Left forelimb (tissue), 1 donor: ENCODE data around the gene APOBEC3C.
"Not testable (repeated sequence)": the region's sequence is repeated elsewhere in the genome, so short reads cannot be mapped to it uniquely, and the experiment has no call there.

ENCODE experiments used
- DNase-seq: peaks from one replicate; pipeline ENCODE4 v3.0.0-alpha.2; 2018; ENCODE audit warnings: low spot score

The APOBEC3C gene

DNA sequence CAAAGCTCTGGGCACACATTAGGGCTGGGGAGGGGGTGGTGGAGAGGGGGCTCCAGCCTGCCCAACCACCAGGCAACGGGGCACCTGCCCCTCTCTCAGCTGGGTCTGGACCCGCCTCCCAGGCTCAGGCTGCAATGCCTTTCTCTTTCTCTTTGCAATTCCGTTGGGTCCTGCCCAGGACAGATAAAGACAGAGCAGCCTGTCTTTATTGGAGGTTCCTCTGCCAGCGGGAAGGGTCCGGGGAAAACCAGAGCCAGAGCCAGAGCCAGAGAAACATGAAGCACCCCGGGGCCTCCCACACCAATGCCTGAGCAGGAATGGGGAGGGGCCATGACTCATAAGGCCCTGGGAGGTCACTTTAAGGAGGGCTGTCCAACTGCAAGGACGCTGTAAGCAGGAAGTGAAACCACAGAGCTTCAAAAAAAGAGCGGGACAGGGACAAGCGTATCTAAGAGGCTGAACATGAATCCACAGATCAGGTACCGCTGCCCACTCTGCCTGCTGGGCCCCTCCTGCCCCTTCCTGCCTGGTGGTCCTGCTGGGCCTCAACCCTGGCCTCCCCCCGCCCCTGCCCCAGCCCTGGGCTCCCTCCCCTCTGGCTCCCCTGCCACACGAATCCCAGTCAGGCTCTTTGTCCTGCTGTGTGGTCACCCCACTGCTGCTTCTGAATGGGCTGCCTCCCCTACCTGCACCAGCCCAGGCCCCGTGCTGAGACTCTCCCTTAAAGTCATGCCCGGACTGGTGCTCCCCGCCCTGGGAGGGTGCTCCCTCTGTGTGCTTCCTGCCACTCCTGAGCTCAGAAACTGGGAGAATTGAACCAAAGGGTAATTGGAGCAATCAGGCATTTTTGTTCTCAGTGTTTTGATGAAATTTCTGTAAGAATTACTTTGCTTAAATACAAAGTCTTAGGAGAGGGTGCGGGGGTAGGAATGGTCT lies 31.8 kb upstream of the APOBEC3C start, which contains the start of gene APOBEC3B:
Gene APOBEC3B (plus strand): TSS at position 356 of the 936 bp plus-strand sequence. CDS start 107 bp downstream, at position 463.
- DNase-seq, result peak; percentile 84

DNA sequence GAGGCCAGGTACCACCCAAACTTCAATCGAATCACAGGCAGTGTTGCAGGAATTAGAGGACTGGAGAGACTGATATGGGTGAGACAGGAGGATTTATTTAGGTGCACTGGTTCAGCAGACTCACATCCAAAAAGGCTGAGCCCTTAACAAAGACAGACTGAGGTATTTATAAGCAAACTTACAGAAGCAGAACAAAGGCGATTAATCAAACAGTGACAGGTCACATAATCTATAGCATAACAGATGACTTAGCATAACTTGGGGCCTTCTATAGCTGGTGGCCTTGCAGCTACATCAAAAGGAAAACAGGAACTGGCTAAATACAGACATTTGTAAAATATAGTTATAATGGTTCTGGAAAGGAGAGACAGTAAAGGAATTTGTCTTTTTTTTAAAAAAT lies 29.8 kb upstream of the APOBEC3C start:
- no peak for DNase-seq

DNA sequence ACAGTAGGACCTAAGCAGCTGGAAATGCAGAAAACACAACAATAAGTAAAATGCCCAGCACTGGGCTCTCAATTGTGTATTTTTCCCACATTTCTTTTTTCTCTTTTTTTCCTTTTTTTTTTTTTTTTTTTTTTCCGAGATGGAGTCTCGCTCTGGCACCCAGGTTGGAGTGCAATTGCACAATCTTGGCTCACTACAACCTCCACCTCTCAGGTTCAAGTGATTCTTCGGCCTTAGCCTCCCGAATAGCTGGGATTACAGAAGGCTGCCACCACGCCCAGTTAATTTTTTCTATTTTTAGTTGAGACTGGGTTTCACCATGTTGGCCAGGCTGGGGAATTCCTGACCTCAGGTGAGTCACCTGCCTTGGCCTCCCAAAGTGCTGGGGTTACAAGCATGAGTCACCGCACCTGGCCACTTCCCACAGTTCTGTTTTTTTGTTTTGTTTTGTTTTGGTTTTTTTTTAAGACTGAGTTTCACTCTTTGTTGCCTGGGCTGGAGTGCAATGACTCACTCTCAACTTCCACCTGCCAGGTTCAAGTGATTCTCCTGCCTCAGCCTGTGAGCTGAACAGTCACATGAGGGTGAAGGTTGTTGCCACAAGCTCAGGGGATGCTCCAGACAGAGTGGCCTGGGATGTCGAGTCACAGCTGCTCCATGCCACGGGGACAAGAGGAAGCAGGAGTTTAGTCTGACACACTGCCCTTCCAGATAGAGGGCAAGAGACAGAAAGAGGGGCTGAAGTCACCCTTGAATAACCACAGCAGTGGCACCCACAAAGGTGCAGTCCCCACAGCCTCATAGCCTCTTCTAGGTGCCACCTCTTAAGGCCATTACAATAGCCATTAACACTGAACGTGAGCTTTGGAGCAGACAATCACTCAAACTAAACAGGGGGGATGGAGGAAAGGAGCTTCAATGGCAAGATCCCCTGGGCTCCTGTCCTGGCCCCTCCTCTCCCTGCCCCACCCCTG lies 29.0 kb upstream of the APOBEC3C start:
- DNase-seq, result not testable (repeated sequence)

DNA sequence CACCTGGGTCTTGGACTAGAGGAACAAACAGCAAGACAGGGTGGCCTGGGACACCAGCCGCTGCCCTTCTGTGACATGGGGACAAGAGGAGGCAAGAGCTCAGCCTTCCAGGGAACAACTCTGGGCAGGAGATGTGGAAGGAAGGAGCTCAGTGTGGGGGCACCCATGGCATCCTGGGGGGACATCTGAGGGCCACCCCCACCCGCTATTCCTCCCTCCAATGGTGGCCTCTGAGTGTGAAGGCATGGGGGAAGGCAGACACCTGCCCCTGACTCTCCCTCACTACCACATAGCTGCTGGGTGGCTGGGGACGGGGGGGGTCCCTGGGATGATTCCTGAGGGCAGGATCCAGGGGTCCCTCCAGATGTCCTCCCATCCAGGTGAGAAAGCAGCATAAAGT lies 27.4 kb upstream of the APOBEC3C start:
- no peak for DNase-seq

DNA sequence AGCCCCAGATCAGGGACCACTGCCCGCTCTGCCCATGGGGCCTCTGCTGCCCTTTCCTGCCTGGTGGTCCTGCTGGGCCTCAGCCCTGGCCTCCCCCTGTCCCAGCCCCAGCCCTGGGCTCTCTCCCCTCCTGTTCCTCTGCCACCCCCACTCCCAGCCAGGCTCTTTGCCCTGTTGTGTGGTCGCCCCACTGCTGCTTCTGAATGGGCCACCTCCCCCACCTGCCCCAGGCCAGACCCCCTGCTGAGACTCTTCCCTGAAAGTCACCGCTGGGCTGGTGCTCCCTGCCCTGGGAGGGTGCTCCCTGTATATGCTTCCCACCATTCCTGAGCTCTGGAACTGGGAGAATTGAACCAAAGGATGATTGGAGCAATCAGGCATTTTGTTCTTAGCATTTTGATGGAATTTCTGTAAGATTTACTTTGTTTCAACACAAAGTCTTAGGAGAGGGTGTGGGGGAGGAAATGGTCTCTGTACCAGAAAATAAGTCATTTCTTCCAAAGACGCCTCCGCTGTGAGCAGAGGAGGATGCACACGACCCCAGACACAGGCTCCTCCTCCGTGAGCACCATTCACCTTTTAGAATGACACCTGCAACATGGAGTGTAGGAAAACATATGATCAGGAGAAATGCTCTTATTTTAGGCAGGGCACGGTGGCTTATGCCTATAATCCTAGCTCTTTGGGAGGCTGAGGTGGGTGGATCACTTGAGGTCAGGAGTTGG lies 26.7 kb upstream of the APOBEC3C start:
- no peak for DNase-seq

DNA sequence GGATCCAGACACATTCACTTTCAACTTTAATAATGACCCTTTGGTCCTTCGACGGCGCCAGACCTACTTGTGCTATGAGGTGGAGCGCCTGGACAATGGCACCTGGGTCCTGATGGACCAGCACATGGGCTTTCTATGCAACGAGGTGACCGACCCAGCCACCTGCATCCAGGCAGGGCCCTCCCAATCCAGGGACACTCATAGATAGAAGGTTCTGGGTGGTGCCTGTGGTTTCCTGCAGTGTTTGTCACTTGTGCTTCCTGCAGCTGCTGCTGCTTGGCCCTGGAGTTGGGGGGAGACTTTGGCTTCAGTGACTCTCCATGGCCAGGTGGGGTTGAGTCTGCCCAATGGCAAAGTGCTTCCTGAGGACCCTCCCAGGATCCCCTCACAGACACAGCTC lies 24.6 kb upstream of the APOBEC3C start:
- DNase-seq, result no peak

DNA sequence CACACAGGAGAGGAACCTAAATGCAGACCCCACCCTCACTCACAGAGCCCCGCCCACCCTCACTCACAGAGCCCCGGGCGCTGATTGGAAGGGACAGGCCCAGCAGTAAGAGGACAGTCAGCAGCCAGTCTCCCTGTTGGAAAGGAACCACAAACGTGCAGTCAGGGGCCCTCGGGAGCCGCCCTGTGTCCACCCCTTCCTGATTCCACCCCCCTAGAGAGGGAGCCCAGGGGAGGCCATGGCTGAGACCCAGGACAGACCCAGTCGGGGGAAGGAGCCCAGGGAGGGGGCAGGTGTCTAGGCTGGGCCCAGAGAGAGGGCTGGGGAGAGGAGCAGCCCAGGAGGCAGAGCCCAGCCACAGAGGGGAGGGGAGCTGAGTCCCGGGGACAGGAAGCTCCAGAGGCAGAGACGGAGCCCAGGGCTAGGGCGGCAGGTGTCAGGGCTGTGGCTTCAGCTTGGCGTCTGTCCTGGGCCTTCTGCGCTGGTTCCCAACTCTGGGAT lies 21.1 kb upstream of the APOBEC3C start:
- DNase-seq, result not testable (repeated sequence)

DNA sequence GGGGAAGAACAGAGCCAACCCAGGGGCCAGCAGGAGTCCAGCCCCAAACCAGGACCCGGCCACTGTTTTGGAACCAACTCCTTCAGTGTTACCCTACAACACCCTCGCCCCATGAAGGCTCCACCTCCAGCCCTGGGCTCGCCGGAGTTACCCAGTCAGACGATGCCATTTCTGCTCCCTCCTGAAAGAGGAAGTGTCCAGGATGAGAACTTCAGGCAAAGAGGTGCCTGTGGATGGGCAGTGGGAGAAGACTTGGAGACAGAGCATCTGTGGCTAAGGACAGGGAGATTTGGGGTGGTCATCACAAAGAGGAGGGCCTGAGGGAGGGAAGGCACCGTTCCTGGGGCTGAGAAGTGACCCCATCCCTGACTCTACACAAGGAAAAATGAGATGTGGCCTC lies 18.0 kb upstream of the APOBEC3C start:
- no peak for DNase-seq

DNA sequence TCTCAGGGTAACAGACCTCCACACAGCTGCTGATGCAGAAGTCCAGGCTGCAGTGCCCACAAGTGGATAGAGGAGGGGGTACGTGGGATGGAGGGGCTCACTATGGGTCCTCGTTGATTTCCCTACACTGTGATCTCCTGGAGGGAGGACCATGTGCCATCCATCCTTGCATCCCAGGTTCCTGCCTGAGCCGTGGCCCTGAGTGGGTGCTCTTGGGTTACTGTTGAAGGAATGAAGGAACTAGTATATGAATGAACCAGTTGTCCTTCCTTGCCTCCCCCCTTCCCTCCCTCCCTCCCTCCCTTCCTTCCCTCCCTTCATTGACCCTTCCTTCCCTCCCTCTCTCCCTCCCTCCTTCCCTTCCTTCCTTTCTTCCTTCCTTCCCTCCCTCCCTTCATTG lies 16.5 kb upstream of the APOBEC3C start:
- DNase-seq, result no peak

DNA sequence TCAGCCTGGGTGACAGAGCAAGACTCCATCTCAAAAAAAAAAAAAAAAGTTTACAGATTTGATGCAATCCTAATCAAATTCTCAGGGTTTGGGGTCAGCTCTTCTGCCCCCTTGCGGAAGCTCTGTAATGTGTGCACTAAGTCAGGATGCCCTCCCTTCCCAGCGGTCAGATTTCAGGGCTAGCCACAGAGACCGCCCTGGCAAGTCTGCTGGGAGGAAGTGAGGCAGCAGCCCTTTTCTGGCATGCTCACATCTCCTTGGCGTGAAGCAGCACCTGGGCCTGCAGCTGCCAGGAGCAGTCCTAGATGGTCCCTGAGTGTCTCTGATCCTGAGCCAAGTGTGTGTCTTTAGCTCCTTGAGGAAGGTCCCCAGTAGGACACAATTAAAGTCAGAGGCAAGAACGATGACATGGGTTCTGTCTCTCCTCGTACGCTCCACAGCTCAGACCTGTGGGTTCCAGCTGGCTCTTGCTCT lies 10.9 kb upstream of the APOBEC3C start:
- no peak for DNase-seq

DNA sequence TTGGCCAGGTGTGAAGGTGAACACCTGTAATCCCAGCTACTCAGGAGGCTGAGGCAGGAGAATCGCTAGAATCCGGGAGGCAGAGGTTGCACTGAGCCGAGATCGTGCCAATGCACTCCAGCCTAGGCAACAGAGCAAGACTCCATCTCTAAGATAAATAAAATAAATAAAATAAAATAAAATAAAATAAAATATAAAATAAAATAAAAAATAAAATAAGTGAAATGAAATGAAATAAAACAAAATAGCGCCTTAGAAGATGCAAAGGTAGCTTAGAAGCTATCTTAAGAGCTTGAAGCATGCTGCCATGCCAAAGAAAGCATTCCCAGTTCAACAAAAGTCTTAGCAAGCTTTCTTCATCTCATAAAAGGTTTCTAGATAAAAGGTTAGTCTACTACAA lies 6.9 kb upstream of the APOBEC3C start:
- no peak for DNase-seq

DNA sequence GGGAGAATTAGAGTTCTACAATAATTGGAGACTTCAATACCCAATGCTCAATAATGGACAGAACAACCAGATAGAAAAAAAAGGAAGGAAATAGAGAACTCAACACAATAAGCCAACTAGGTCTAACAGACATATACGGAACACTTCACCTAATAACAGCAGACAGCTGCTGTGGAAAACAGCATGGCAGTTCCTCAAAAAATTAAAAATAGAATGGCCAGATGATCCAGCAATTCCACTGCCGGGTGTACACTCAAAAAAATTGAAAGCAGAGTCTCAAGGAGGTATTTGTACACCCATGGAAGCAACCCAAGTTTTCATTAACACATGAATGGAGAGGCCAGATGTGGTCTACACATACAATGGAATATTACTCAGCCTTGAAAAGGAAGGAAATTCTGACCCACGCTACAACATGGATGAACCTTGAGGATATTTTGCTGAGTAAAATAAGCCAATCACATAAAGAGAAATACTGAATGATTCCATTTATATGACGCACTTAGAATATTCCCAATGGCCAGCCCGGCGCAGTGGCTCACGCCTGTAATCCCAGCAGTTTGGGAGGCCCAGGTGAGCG lies 5.7 kb upstream of the APOBEC3C start:
- DNase-seq, result not testable (repeated sequence)

DNA sequence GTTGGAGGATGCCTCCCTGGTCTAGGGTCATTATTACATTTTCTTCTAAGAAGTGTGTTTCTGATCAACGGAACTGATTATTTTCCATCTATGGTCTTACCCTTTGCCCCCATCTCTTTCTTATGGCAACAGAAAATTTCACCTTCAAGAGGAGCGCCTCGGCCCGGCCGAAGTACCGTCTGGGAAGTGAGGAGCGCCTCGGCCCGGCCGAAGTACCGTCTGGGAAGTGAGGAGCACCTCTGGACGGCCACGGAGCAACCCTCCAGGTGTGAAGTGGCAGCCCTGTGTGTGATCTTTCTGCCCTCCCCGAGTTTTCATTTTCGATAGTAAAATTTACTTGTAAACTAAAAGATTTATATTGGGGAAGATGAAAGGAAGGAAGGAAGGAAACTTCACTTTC lies 3.1 kb upstream of the APOBEC3C start:
- DNase-seq, result no peak

DNA sequence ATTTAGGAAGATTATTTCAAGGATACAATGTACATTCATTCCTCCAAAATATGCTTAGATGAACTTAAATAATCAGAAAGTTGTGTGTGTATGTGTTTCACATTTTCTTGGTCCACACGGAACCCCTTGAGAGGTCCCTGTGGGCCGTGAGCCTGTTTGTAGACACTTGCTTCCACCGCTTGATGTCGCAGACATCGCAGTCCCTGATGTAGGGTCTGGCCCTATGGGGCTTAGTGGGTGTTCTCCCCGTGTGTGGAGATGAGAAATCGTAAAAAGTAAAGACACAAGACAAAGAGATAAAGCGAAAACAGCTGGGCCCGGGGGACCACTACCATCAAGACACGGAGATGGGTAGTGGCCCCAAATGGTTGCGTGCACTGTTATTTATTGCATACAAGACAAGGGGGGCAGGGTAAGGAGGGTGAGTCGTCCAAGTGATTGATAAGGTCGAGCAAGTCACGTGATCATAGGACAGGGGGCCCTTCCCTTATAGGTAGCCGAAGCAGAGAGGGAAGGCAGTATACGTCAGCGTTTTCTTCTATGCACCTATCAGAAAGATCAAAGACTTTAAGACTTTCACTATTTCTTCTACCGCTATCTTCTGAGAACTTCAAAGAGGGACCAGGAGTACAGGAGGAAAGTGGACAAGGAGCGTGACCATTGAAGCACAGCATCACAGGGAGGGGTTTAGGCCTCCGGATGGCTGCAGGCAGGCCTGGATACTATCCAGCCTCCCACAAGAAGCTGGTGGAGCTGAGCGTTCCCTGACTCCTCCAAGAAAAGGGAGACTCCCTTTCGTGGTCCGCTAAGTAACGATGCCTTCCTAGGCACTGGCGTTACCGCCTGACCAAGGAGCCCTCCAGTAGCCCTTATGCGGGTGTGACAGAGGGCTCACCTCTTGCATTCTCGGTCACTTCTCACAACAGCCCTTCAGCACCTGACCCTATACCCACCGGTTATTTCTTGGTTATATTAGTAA lies 1.2 kb upstream of the APOBEC3C start:
- DNase-seq, result no peak

DNA sequence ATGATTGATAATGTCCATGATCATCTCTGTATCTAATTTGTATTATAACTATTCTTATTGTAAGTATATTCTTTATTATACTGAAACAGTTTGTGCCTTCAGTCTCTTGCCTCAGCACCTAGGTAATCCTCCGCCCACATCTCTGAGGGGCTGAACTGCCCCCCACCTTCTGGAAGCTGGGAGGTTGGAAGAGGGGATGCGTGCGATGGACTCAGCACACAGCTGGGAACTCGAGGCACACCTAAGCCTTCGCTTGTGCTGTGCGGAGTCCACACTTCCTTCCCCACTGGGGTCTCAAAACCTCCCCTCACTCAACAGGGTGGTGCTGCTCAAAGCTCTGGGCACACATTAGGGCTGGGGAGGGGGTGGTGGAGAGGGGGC lies 506 bp upstream of the APOBEC3C start:
- DNase-seq, result not testable (repeated sequence)

DNA sequence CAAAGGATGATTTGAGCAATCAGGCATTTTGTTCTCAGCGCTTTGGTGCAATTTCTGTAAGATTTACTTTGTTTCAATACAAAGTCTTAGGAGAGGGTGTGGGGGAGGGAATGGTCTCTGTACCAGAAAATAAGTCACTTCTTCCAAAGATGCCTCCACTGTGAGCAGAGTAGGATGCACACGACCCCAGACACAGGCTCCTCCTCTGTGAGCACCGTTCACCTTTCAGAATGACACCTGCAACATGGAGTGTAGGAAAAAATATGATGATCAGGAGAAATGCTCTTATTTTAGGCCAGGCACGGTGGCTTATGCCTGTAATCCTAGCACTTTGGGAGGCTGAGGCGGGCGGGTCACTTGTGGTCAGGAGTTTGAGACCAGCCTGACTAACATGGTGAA lies 665 bp downstream of the APOBEC3C start:
- not testable (repeated sequence) for DNase-seq

DNA sequence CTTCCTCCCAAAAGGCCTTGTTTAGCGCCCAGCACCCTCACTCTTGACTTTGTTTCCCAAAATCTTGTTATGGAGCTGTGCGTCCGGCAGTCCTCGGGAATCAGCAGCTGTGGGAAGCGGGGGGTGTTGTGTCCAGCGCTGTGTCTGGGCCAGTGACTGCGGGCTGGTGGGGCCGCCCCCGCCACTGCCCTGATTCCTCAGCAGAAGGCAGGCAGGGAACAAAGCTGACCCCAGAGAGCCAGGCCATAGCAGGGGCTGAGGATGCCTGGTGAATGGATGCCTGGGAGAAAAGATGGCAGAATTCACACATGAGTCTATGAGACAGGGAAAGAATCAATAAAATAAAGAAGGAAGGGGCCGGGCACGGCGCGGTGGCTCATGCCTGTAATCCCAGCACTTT lies 2.5 kb downstream of the APOBEC3C start:
- no peak for DNase-seq

DNA sequence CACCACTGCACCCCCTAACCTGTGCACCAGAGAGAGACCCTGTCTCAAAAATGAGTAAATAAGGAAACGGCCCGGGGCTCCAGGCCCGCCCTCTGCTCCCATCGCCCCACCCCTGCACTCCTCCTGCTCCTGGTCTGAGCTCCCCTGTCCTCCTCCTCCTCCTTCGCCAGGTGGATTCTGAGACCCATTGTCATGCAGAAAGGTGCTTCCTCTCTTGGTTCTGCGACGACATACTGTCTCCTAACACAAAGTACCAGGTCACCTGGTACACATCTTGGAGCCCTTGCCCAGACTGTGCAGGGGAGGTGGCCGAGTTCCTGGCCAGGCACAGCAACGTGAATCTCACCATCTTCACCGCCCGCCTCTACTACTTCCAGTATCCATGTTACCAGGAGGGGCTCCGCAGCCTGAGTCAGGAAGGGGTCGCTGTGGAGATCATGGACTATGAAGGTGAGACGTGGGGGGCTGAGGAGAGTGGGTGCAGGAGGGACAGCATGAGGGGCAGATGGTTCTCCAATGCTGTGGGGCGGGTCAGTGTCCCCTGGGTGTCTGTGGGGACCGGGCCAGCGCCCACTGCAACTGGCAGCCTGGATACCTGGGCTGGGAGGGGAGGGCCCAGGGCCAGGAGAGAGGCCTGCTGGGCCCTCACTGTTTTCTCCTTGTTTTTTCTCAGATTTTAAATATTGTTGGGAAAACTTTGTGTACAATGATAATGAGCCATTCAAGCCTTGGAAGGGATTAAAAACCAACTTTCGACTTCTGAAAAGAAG lies 3.7 kb downstream of the APOBEC3C start:
- DNase-seq, result no peak

DNA sequence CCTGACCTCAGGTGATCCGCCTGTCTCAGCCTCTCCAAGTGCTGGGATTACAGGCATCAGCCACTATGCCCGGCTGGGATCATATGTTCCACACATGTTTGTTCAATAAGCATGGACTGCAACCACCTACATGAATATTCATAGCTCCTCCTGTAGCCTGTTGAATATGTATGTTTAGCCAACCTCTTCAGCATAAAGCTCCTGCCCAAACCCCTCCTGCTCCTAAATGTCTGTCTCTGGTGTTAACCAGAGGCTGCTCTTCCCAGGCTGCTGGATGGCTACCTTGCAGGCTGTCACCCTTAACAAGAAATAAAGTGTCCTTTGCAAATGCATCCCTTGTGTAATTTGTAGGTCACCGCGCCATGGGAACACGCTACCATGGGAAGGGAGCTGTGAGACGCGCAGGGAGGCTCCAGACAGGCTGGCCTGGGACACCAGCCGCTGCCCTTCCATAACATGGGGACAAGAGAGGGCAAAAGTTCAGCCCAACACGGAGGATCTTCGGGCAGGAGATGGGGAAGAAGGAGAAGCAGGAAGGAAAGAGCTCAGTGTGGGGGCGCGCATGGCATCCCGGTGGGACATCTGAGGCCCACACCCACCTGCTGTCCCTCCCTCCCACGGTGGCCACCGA lies 6.1 kb downstream of the APOBEC3C start:
- not testable (repeated sequence) for DNase-seq
